GM23338 (cell line): ENCODE results near the gene APAF1. TPM values are rescaled to one million over a fixed set of nuclear protein-coding genes. Genes with fewer than 3 reads are reported as not detected.

Source experiments
- ATAC-seq: fragments of 200-7000 bp; cut with Tn5 transposase; 3 replicates; pipeline ENCODE4 v1.9.1; 2020
- DNase-seq: peaks from one replicate; pipeline ENCODE4 v3.0.0-alpha.2; 2015; ENCODE audit warnings: low spot score
- H2AFZ ChIP-seq: fragments of 200-600 bp; sonication (generic); 2 replicates; pipeline ENCODE4 v1.8.0; 2016; ENCODE audit warnings: antibody characterized with exemption, mild to moderate bottlenecking, moderate library complexity
- H3F3A ChIP-seq: fragments of 200-600 bp; sonication (generic); replicated peaks from 2 replicates; pipeline ENCODE4 v1.8.0; 2017; ENCODE audit warnings: antibody characterized with exemption, mixed run types, low read depth
- H3K27ac ChIP-seq: fragments of 200-600 bp; sonication (generic); 2 replicates; pipeline ENCODE4 v1.6.1; 2016; ENCODE audit warnings: low read depth
- H3K27me3 ChIP-seq: fragments of 200-600 bp; sonication (generic); 2 replicates; pipeline ENCODE4 v1.8.0; 2016; ENCODE audit warnings: mild to moderate bottlenecking, mixed run types, moderate library complexity; ENCODE audit not compliant: insufficient read depth
- H3K36me3 ChIP-seq: fragments of 200-600 bp; sonication (generic); 2 replicates; pipeline ENCODE4 v1.8.0; 2016; ENCODE audit warnings: mild to moderate bottlenecking; ENCODE audit not compliant: insufficient read depth
- H3K4me1 ChIP-seq: fragments of 200-600 bp; sonication (generic); 2 replicates; pipeline ENCODE4 v1.8.0; 2016; ENCODE audit warnings: mild to moderate bottlenecking, moderate library complexity; ENCODE audit not compliant: insufficient read depth
- H3K4me2 ChIP-seq: fragments of 200-600 bp; sonication (generic); 2 replicates; pipeline ENCODE4 v1.7.1; 2017; ENCODE audit warnings: mixed run types
- H3K4me3 ChIP-seq: fragments of 200-600 bp; sonication (generic); 2 replicates; pipeline ENCODE4 v1.6.1; 2016; ENCODE audit warnings: mixed run types
- H3K79me2 ChIP-seq: fragments of 200-600 bp; sonication (generic); replicated peaks from 2 replicates; pipeline ENCODE4 v1.8.0; 2017; ENCODE audit warnings: mild to moderate bottlenecking; ENCODE audit not compliant: insufficient read depth
- H3K9me2 ChIP-seq: fragments of 200-600 bp; sonication (generic); 2 replicates; pipeline ENCODE4 v1.8.0; 2017; ENCODE audit not compliant: insufficient read depth
- H4K20me1 ChIP-seq: fragments of 200-600 bp; sonication (generic); replicated peaks from 2 replicates; pipeline ENCODE4 v1.8.0; 2017; ENCODE audit warnings: mild to moderate bottlenecking; ENCODE audit not compliant: insufficient read depth
- H3K27ac Mint-ChIP-seq: 2 replicates; pipeline ENCODE4 v1.8.0; 2020; ENCODE audit warnings: inconsistent platforms, mild to moderate bottlenecking, moderate library complexity, mixed read lengths
- H3K27me3 Mint-ChIP-seq: 3 replicates; pipeline ENCODE4 v1.8.0; 2022; ENCODE audit warnings: low read depth, mild to moderate bottlenecking, moderate library complexity, mixed read lengths, inconsistent platforms; ENCODE audit not compliant: insufficient read depth, poor library complexity
- H3K36me3 Mint-ChIP-seq: 3 replicates; pipeline ENCODE4 v1.8.0; 2021; ENCODE audit warnings: low read depth, mild to moderate bottlenecking, inconsistent platforms, moderate library complexity, mixed read lengths
- H3K4me1 Mint-ChIP-seq: 3 replicates; pipeline ENCODE4 v1.8.0; 2020; ENCODE audit warnings: mild to moderate bottlenecking, inconsistent platforms, mixed read lengths
- H3K4me3 Mint-ChIP-seq: 3 replicates; pipeline ENCODE4 v1.8.0; 2021; ENCODE audit warnings: moderate library complexity, mild to moderate bottlenecking, inconsistent platforms, mixed read lengths
- H3K9me3 Mint-ChIP-seq: 3 replicates; pipeline ENCODE4 v1.8.0; 2020; ENCODE audit warnings: moderate library complexity, mild to moderate bottlenecking, inconsistent platforms, mixed read lengths
- CREB1 ChIP-seq: fragments of 250-450 bp; sonication (Bioruptor Pico); IDR thresholded peaks from 2 replicates; pipeline ENCODE4 v1.5.0; 2020; ENCODE audit warnings: low read depth, mild to moderate bottlenecking, moderate library complexity
- EZH2 ChIP-seq: fragments of 200-600 bp; sonication (generic); IDR thresholded peaks from one replicate; pipeline ENCODE4 v1.8.0; 2017; ENCODE audit warnings: antibody characterized with exemption, mild to moderate bottlenecking, low read depth; ENCODE audit not compliant: unreplicated experiment
- EZH2phosphoT487 ChIP-seq: fragments of 200-600 bp; sonication (generic); IDR thresholded peaks from one replicate; pipeline ENCODE4 v1.8.1; 2018; ENCODE audit warnings: antibody characterized with exemption; ENCODE audit not compliant: unreplicated experiment
- JUNB ChIP-seq: IDR thresholded peaks from one replicate; pipeline ENCODE4 v1.6.1; 2016; ENCODE audit warnings: antibody characterized with exemption; ENCODE audit not compliant: unreplicated experiment
- NANOG ChIP-seq: IDR thresholded peaks from 2 replicates; pipeline ENCODE4 v1.6.1; 2016; ENCODE audit warnings: antibody characterized with exemption, borderline replicate concordance
- POLR2AphosphoS5 ChIP-seq: IDR thresholded peaks from 2 replicates; pipeline ENCODE4 v1.6.1; 2016; ENCODE audit warnings: antibody characterized with exemption, low read depth
- REST ChIP-seq: IDR thresholded peaks from one replicate; pipeline ENCODE4 v1.6.1; 2018; ENCODE audit warnings: antibody characterized with exemption; ENCODE audit not compliant: unreplicated experiment
- ZNF114 ChIP-seq: fragments of 250-450 bp; sonication (Bioruptor Pico); IDR thresholded peaks from 2 replicates; pipeline ENCODE4 v1.5.0; 2020; ENCODE audit warnings: mild to moderate bottlenecking, moderate library complexity
- ZNF331 ChIP-seq: fragments of 250-450 bp; sonication (Bioruptor Pico); IDR thresholded peaks from 2 replicates; pipeline ENCODE4 v1.5.0; 2020; ENCODE audit warnings: low read depth, mild to moderate bottlenecking, moderate library complexity
- polyA plus RNA-seq: library from polyadenylated mRNA; unstranded; fragments of >200 nt; fragmentation: Nextera tagmentation; extraction: Ambion mirVana; gene quantifications from 2 replicates; pipeline ENCODE4 v1.2.1, GENCODE V29; 2016
- total RNA-seq: library from RNA; depleted of rRNA; stranded (reverse); fragments of >200 nt; shearing (Covaris generic); gene quantifications from 2 replicates; pipeline ENCODE4 v1.2.3, GENCODE V29; 2014
- TF ChIP-seq, protein P1 (sequence below): IDR thresholded peaks from 2 replicates; pipeline ENCODE4 v1.6.1; 2016; ENCODE audit warnings: antibody characterized with exemption
- TF ChIP-seq, protein P2 (sequence below), 2 experiments: fragments of 200-600 bp in 1 of 2; sonication (generic) in 1 of 2; conservative IDR thresholded peaks; 2 replicates each; pipeline versions ENCODE4 v1.5.1 to v1.6.1; 2016 to 2017; ENCODE audit warnings: antibody characterized with exemption in 2 of 2, low read depth in 2 of 2, mild to moderate bottlenecking in 2 of 2, moderate library complexity in 1 of 2

The APAF1 gene
- total and polyA plus RNA-seq, 2 experiments from 2014 or later = 12.0 to 31.2 TPM

DNA sequence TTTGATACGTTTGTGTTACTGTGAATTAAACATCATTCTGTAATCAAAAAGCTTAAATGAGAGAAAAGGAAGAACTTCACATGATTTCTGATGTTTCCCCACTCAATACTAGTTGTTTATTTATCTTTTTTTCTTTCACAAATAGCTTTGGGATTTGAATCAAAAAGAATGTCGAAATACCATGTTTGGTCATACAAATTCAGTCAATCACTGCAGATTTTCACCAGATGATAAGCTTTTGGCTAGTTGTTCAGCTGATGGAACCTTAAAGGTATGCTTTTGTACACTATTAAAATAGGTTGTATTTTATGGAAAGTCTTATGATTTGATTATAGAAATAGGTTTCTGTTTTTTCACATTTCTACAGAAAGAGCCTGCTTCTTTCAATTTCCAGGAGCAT lies 41.5 kb downstream of the APAF1 start (continued):
- TF ChIP-seq, protein P1, sequence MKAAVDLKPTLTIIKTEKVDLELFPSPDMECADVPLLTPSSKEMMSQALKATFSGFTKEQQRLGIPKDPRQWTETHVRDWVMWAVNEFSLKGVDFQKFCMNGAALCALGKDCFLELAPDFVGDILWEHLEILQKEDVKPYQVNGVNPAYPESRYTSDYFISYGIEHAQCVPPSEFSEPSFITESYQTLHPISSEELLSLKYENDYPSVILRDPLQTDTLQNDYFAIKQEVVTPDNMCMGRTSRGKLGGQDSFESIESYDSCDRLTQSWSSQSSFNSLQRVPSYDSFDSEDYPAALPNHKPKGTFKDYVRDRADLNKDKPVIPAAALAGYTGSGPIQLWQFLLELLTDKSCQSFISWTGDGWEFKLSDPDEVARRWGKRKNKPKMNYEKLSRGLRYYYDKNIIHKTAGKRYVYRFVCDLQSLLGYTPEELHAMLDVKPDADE = no peak
- no peak for TF ChIP-seq NANOG
- TF ChIP-seq, protein P2, sequence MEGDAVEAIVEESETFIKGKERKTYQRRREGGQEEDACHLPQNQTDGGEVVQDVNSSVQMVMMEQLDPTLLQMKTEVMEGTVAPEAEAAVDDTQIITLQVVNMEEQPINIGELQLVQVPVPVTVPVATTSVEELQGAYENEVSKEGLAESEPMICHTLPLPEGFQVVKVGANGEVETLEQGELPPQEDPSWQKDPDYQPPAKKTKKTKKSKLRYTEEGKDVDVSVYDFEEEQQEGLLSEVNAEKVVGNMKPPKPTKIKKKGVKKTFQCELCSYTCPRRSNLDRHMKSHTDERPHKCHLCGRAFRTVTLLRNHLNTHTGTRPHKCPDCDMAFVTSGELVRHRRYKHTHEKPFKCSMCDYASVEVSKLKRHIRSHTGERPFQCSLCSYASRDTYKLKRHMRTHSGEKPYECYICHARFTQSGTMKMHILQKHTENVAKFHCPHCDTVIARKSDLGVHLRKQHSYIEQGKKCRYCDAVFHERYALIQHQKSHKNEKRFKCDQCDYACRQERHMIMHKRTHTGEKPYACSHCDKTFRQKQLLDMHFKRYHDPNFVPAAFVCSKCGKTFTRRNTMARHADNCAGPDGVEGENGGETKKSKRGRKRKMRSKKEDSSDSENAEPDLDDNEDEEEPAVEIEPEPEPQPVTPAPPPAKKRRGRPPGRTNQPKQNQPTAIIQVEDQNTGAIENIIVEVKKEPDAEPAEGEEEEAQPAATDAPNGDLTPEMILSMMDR (conservative IDR thresholded peaks at IDR 0.05; ENCODE audit: low read depth in 2 of 2) = no peak
- TF ChIP-seq ZNF114 = no peak
- no peak for TF ChIP-seq EZH2phosphoT487
- TF ChIP-seq POLR2AphosphoS5 = no peak
- TF ChIP-seq JUNB = no peak
- no peak for TF ChIP-seq REST
- TF ChIP-seq EZH2 = no peak
- TF ChIP-seq ZNF331 (CRISPR knock-in tag) = no peak

DNA sequence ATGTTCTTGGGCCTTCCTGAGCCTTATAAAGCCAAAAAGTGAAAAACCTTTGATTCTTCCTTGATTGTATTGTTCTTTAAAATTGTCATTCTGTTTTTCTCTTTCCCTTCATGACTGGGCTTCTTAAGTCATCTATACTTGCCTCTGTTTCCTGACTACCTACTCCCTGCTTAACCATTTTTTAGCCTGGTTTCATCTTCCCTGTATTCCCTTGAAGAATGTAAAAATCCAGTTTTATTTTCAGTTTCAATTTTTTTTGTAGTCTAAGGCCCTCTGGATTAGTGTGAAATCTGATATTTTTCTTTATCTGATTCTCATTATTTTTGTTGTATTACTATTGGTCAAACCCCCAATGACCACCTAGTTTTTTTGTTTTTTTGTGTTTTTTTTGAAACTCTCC lies 46.3 kb downstream of the APAF1 start:
- Histone ChIP-seq H3K79me2 (no peaks in the 10 kb centered on the region), H4K20me1 (no peaks in the 10 kb centered on the region), H3F3A (no peaks in the 10 kb centered on the region), H3K9me2 (no peaks in the 10 kb centered on the region), H3K27me3 (no peaks in the 10 kb centered on the region), H3K27ac (no peak overlapping the region), H3K4me3 (no peak overlapping the region), H2AFZ (no peak overlapping the region), H3K36me3 (no peaks in the 10 kb centered on the region), H3K4me1 (peaks cover 11% of the 10 kb centered on the region), H3K4me2 (no peak overlapping the region)
- Mint-ChIP-seq H3K4me3 (no peak overlapping the region), H3K27ac (no peak overlapping the region), H3K4me1 (peaks cover 10% of the 10 kb centered on the region), H3K9me3 (no peaks in the 10 kb centered on the region), H3K27me3 (peaks cover 5% of the 10 kb centered on the region), H3K36me3 (no peaks in the 10 kb centered on the region; the same call in 2 of the 3 replicates)
- DNase-seq (no peak), ATAC-seq (no peak)
- TF ChIP-seq POLR2AphosphoS5 = no peak
- TF ChIP-seq CREB1 (CRISPR knock-in tag) = no peak
- TF ChIP-seq ZNF114 = no peak
